ENCODE results near the gene OR7C1.
A peak's percentile ranks its signal among the peaks of the same experiment; 100 is the strongest.
"Not testable (repeated sequence)": the region's sequence is repeated elsewhere in the genome, so short reads cannot be mapped to it uniquely, and the experiment has no call there.

OR7C1 gene

GRCh38 chr19:14835011-14835410 is at the start of gene OR7C1, which contains the start of gene OR7A5:
Gene OR7C1, minus strand, starts transcription at chr19:14835185. Its CDS starts 35,049 bp downstream, at chr19:14800136.
Gene OR7A5, minus strand, starts transcription at chr19:14835185. Its CDS starts 6,944 bp downstream, at chr19:14828241.
- no peak for DNase-seq

GRCh38 chr19:14871619-14872230 is 36.7 kb upstream of the OR7C1 start:
- DNase-seq = no peak

GRCh38 chr19:14868497-14868896 is 33.5 kb upstream of the OR7C1 start:
- DNase-seq = no peak

GRCh38 chr19:14848822-14849221 is 13.8 kb upstream of the OR7C1 start, which contains the start of gene OR7A10:
Gene OR7A10, minus strand, starts transcription at chr19:14848922. Its CDS starts 7,045 bp downstream, at chr19:14841877.
- no peak for DNase-seq

GRCh38 chr19:14843578-14843977 is 8.6 kb upstream of the OR7C1 start:
- DNase-seq = no peak

- DNase-seq = no peak
Observed at GRCh38 chr19:14843169-14843568, 8.2 kb upstream of the OR7C1 start.

- DNase-seq = no peak
Observed at GRCh38 chr19:14840206-14840605, 5.2 kb upstream of the OR7C1 start.

- DNase-seq = no peak
Observed at GRCh38 chr19:14837391-14837790, 2.4 kb upstream of the OR7C1 start.

GRCh38 chr19:14830702-14831101 is 4.3 kb downstream of the OR7C1 start:
- no peak for DNase-seq

- no peak for DNase-seq
Observed at GRCh38 chr19:14826006-14826405, 9.0 kb downstream of the OR7C1 start.

GRCh38 chr19:14821937-14822336 is 13.0 kb downstream of the OR7C1 start:
- peak; percentile 18 for DNase-seq

- DNase-seq = no peak
Observed at GRCh38 chr19:14818588-14818987, 16.4 kb downstream of the OR7C1 start.

- DNase-seq = no peak
Observed at GRCh38 chr19:14817052-14817451, 17.9 kb downstream of the OR7C1 start.

GRCh38 chr19:14814982-14815652 is 19.9 kb downstream of the OR7C1 start:
- no peak for DNase-seq

GRCh38 chr19:14809272-14810057 is 25.5 kb downstream of the OR7C1 start:
- DNase-seq = no peak

- DNase-seq = no peak
Observed at GRCh38 chr19:14804765-14805164, 30.2 kb downstream of the OR7C1 start.

GRCh38 chr19:14798760-14799159 is 36.2 kb downstream of the OR7C1 start:
- DNase-seq = no peak

GRCh38 chr19:14796021-14796420 is 39.0 kb downstream of the OR7C1 start:
- no peak for DNase-seq

- no peak for DNase-seq
Observed at GRCh38 chr19:14795078-14795721, 39.8 kb downstream of the OR7C1 start.

GRCh38 chr19:14792250-14792649 is 42.7 kb downstream of the OR7C1 start:
- DNase-seq = not testable (repeated sequence)

GRCh38 chr19:14786421-14786851 is 48.5 kb downstream of the OR7C1 start:
- DNase-seq = peak; percentile 7

- DNase-seq = peak; percentile 51
Observed at GRCh38 chr19:14785102-14785793, 49.7 kb downstream of the OR7C1 start.

GRCh38 chr19:14784730-14785101 is 50.3 kb downstream of the OR7C1 start:
- DNase-seq = peak; percentile 33
